ENCODE measurements around the gene ANKRD40. TPM values are rescaled to one million over a fixed set of nuclear protein-coding genes. Genes with fewer than 3 reads are reported as not detected.

ANKRD40 gene
- total and polyA plus RNA-seq, 8 donors = 10.3 to 23.5 (median 15.5) TPM

DNA sequence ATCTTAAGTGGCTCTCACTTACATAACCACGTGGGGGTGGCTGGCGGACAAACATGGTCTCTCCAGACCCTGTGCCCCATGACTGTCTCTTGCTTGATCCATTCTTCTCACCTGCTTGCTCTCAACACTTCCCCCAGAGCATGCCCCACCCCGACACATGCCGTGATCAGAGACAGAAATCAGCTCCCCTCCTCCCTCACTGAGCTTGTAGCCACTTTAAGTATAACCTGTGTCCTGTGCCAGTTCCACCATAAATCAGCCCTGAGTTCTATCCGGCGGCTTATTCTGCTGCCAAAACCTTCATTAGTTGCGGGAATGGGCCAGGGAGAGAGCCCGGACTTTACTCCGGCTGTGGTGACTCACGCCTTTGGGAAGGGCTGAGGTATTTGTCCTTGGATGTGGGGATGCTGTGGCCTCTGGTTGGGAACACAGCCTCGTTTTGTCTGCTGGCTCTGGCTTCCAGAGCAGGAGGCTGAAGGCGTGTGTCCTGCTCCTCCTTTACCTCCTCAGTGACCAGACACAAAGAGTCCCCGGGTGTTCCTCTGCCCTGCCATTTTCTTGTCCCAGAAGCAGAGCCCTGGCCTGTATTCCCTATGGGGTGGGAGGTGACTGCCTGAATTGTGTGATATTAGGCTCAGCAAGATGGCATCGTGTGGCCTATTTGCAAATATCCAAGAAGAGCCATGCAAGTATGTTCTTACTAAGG lies 21.1 kb downstream of the ANKRD40 start:
- 18 to 23% methylated on average over 14 of the region's 14 CpGs for WGBS, 2 donors
- ATAC-seq = peak; percentile 80 to 85 (median 84)

DNA sequence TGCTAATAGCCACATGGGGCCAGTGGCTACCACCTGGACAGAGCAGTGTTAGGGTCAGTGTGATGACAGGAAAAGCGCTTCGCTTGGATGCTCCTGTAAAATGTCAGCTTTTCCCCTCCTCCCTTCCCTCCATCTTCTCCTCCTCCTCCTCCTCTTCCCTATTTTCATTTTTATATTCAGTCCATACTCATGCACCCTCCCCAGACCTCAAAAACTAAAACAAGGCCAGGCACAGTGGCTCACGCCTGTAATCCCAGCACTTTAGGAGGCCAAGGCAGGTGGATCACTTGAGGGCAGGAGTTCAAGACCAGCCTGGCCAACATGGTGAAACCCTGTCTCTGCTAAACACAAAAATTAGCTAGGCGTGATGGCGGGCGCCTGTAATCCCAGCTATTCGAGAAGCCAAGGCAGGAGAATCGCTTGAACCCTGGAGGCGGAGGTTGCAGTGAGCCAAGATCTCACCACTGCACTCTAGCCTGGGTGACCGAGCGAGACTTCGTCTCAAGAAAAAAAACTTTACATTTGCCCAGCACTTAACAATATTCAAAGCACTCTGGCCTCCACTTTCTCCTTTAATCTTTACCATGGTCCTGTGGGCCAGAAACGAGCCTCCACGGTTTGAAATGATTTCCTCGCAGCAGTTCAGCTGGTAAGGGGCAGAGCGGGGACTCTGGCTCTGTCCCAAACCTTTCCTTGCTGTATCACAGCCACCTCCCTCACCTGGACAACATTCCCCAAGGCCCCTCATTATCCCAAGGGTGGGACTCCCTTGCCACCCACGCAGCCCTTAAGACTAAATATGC lies 21.8 kb downstream of the ANKRD40 start:
- TF ChIP-seq, protein P1, sequence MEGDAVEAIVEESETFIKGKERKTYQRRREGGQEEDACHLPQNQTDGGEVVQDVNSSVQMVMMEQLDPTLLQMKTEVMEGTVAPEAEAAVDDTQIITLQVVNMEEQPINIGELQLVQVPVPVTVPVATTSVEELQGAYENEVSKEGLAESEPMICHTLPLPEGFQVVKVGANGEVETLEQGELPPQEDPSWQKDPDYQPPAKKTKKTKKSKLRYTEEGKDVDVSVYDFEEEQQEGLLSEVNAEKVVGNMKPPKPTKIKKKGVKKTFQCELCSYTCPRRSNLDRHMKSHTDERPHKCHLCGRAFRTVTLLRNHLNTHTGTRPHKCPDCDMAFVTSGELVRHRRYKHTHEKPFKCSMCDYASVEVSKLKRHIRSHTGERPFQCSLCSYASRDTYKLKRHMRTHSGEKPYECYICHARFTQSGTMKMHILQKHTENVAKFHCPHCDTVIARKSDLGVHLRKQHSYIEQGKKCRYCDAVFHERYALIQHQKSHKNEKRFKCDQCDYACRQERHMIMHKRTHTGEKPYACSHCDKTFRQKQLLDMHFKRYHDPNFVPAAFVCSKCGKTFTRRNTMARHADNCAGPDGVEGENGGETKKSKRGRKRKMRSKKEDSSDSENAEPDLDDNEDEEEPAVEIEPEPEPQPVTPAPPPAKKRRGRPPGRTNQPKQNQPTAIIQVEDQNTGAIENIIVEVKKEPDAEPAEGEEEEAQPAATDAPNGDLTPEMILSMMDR (IDR thresholded peaks at IDR 0.05) = no peak
- H3K4me3 ChIP-seq = no peak overlapping the region
- FAIRE-seq (no peak), ATAC-seq (peak in 1 of 4 donors; percentile 1), DNase-seq (peak in 1 of 6 donors; percentile 54)
- H3K4me1 ChIP-seq = peaks cover 56 to 66% (median 66%) of the 10 kb centered on the region in 3 donors
- 80 to 82% methylated on average over 17 of the region's 17 CpGs for WGBS, 2 donors
- no peaks in the 10 kb centered on the region for H3K9me3 ChIP-seq
- intact Hi-C loops (cut with DNase I) = no loop called here
- H3K36me3 ChIP-seq = no peaks in the 10 kb centered on the region
- no peaks in the 10 kb centered on the region for H3K27me3 ChIP-seq
- peak overlapping the region; percentile 61 to 92 (median 79) for H3K27ac ChIP-seq

More for the DNA sequence above, 21.1 kb downstream of the ANKRD40 start:
- Histone ChIP-seq H3K9me3 (no peaks in the 10 kb centered on the region), H3K4me1 (peaks cover 63 to 73% (median 72%) of the 10 kb centered on the region in 3 donors), H3K4me3 (no peak overlapping the region), H3K36me3 (no peaks in the 10 kb centered on the region), H3K27ac (peak overlapping the region; percentile 67 to 92 (median 79)), H3K27me3 (no peaks in the 10 kb centered on the region)
- TF ChIP-seq, protein P1 (IDR thresholded peaks at IDR 0.05) = no peak
- intact Hi-C loops (cut with DNase I) = no loop called here
- FAIRE-seq = peak; percentile 47
- peak; percentile 70 to 92 (median 84) for DNase-seq

DNA sequence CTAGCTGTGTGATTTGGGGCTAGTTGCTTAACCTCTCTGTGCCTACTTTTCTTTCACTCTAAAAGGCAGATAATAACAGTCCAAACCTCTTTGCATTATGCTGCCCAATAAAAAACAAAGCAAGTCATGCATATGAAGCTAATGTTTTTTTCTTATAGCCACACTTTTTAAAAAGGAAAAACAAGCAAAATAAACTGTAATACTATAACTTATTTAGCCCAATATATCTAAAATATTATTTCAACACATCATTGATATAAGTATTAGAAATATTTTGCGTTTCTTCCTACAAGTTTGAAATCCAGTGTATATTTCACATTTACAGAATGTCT lies 22.4 kb downstream of the ANKRD40 start:
- intact Hi-C loops (cut with DNase I) = no loop called here

DNA sequence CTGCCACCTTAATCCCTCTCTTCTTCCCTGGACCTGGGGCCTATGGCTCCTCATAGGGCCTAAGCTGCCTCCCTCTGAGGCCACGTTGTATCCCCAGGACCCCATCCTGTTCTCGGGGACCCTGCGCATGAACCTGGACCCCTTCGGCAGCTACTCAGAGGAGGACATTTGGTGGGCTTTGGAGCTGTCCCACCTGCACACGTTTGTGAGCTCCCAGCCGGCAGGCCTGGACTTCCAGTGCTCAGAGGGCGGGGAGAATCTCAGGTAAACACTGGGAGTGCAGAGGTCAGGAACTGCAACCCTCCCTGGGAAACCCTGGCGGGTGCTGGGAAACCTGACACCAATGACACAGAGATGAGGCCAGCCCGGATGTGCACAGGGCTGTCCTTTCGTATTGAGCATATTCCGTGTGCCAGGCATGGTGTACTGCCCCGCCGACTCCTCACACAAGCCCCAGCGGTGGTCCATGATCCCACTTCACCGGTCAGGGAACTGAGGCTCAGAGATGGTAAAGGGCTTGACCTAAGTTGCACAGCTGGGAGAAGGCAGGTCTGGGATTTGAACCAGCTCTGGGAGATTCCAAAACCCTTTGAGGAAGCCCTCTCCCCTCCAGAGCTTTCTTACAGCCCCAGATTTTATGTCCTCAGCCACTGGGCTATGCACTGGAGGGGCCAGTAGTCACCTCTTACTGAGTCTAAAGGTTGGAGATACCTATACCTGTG lies 22.9 kb downstream of the ANKRD40 start:
- H3K9me3 ChIP-seq = no peaks in the 10 kb centered on the region
- no peaks in the 10 kb centered on the region for H3K27me3 ChIP-seq
- peaks cover 46 to 55% (median 54%) of the 10 kb centered on the region in 3 donors for H3K4me1 ChIP-seq
- 44 to 53% methylated on average over 15 of the region's 15 CpGs for WGBS, 2 donors
- peak; percentile 73 to 85 (median 76) for DNase-seq
- intact Hi-C loops (cut with DNase I) = loop anchor here in 1 of 3 donors (5.0 kb wide), 1 partner anchor 42 kb away; no protein-coding TSS in a partner anchor
- peak overlapping the region in 3 of 4 donors; percentile 68 to 92 (median 90) for H3K27ac ChIP-seq
- ATAC-seq = peak; percentile 50 to 79 (median 68)
- no peaks in the 10 kb centered on the region for H3K36me3 ChIP-seq
- TF ChIP-seq, protein P1 (IDR thresholded peaks at IDR 0.05) = no peak
- H3K4me3 ChIP-seq = no peak overlapping the region
- no peak for FAIRE-seq

More for the DNA sequence above, 22.4 kb downstream of the ANKRD40 start:
- peak overlapping the region in 3 of 4 donors; percentile 68 to 92 (median 90) for H3K27ac ChIP-seq
- H3K27me3 ChIP-seq = no peaks in the 10 kb centered on the region
- no peak for ATAC-seq
- H3K36me3 ChIP-seq = no peaks in the 10 kb centered on the region
- no peaks in the 10 kb centered on the region for H3K9me3 ChIP-seq
- no peak overlapping the region for H3K4me3 ChIP-seq
- WGBS, 2 donors = 91 to 95% methylated on average over 1 of the region's 1 CpG
- TF ChIP-seq, protein P1 (IDR thresholded peaks at IDR 0.05) = no peak
- no peak for DNase-seq
- H3K4me1 ChIP-seq = peaks cover 50 to 60% (median 60%) of the 10 kb centered on the region in 3 donors
- no peak for FAIRE-seq

All from pancreas (tissue), 10 donors.